Effector memory CD8-positive, alpha-beta T cell (primary cell): ENCODE data around the gene PCCA.
"Not testable (repeated sequence)": the region's sequence is repeated elsewhere in the genome, so short reads cannot be mapped to it uniquely, and the experiment has no call there.

Source experiments
- ATAC-seq: fragments of 150-1000 bp; cut with Tn5 transposase; replicated peaks from 2 replicates; pipeline ENCODE4 v1.10.0; 2021; ENCODE audit warnings: mild to moderate bottlenecking, moderate library complexity
- DNase-seq, 3 experiments: peaks; one replicate each; pipeline ENCODE4 v3.0.0; 2021
- H3K27ac Mint-ChIP-seq, 2 donors: one replicate each; pipeline ENCODE4 v1.8.0; 2022; ENCODE audit warnings: mild to moderate bottlenecking in 2 of 2, mixed read lengths in 2 of 2, moderate library complexity in 2 of 2
- H3K27me3 Mint-ChIP-seq, 2 donors: one replicate each; pipeline ENCODE4 v1.8.0; 2022; ENCODE audit warnings: mixed read lengths in 2 of 2
- H3K36me3 Mint-ChIP-seq: one replicate; pipeline ENCODE4 v1.8.0; 2022; ENCODE audit warnings: mild to moderate bottlenecking, moderate library complexity, mixed read lengths; ENCODE audit not compliant: insufficient read depth
- H3K4me1 Mint-ChIP-seq, 2 donors: one replicate each; pipeline ENCODE4 v1.8.0; 2022; ENCODE audit warnings: low read depth in 2 of 2, mixed read lengths in 2 of 2
- H3K4me3 Mint-ChIP-seq, 2 donors: one replicate each; pipeline ENCODE4 v1.8.0; 2022; ENCODE audit warnings: mild to moderate bottlenecking in 2 of 2, mixed read lengths in 2 of 2, moderate library complexity in 2 of 2
- H3K9me3 Mint-ChIP-seq, 2 donors: one replicate each; pipeline ENCODE4 v1.8.0; 2022; ENCODE audit warnings: mixed read lengths in 2 of 2

PCCA gene

GRCh38 chr13:100273552-100273951 lies 184.7 kb downstream of the PCCA start:
- H3K9me3 Mint-ChIP-seq = no peaks in the 10 kb centered on the region
- no peaks in the 10 kb centered on the region for H3K4me1 Mint-ChIP-seq
- DNase-seq (no peak), ATAC-seq (no peak)
- H3K27me3 Mint-ChIP-seq = no peaks in the 10 kb centered on the region
- no peak overlapping the region for H3K27ac Mint-ChIP-seq
- H3K36me3 Mint-ChIP-seq = no peaks in the 10 kb centered on the region
- no peak overlapping the region for H3K4me3 Mint-ChIP-seq

- Mint-ChIP-seq H3K9me3 (no peaks in the 10 kb centered on the region), H3K27ac (no peak overlapping the region), H3K4me1 (no peaks in the 10 kb centered on the region), H3K27me3 (no peaks in the 10 kb centered on the region), H3K4me3 (no peak overlapping the region), H3K36me3 (no peaks in the 10 kb centered on the region)
- no peak for DNase-seq
- no peak for ATAC-seq
Measured at GRCh38 chr13:100274942-100275506, 186.1 kb downstream of the PCCA start.

DNA sequence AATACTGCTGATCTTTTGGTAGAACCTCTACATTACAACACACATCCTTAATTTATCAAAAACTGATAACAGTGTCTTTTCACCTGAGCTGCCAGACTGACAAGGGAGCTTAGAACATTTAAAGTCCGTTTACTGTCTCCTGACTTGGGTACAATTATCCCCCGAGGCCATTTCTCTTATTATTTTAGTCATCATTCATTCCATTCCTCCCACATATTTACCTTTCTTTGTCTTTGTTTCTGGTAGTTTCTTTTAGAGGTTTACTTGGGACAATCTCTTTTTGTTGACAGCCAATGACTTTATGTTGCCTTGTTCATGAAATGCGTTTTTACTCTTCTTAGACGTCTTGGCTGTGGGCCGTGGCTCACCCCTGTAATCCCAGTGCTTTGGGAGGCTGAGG lies 186.9 kb downstream of the PCCA start:
- H3K27me3 Mint-ChIP-seq = no peaks in the 10 kb centered on the region
- no peaks in the 10 kb centered on the region for H3K36me3 Mint-ChIP-seq
- no peak for ATAC-seq
- H3K9me3 Mint-ChIP-seq = no peaks in the 10 kb centered on the region
- no peak for DNase-seq
- H3K4me1 Mint-ChIP-seq = no peaks in the 10 kb centered on the region
- H3K27ac Mint-ChIP-seq = no peak overlapping the region
- H3K4me3 Mint-ChIP-seq = no peak overlapping the region

- no peak overlapping the region for H3K4me3 Mint-ChIP-seq
- H3K27ac Mint-ChIP-seq = peak overlapping the region in 1 of 2 donors; percentile 54
- H3K9me3 Mint-ChIP-seq = no peaks in the 10 kb centered on the region
- no peaks in the 10 kb centered on the region for H3K27me3 Mint-ChIP-seq
- DNase-seq (no peak), ATAC-seq (no peak)
- H3K4me1 Mint-ChIP-seq = no peaks in the 10 kb centered on the region
- no peaks in the 10 kb centered on the region for H3K36me3 Mint-ChIP-seq
Measured at GRCh38 chr13:100280681-100281080, 191.8 kb downstream of the PCCA start.

DNA sequence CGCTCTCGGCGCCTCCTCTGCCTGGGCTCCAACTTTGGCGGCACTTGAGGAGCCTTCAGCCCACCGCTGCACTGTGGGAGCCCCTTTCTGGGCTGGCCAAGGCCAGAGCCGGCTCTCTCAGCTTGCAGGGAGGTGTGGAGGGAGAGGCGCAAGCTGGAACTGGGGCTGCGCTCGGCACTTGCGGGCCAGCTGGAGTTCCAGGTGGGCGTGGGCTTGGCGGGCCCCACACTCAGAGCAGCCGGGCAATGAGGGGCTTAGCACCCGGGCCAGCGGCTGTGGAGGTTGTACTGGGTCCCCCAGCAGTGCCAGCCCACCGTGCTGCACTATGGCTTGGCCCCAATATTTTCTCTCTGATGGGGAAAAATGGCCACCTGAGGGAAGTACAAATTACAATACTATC lies 193.4 kb downstream of the PCCA start:
- ATAC-seq, H3K9me3 Mint-ChIP-seq, H3K4me1 Mint-ChIP-seq, H3K27me3 Mint-ChIP-seq, H3K4me3 Mint-ChIP-seq, H3K36me3 Mint-ChIP-seq, DNase-seq, H3K27ac Mint-ChIP-seq: not testable (repeated sequence)

GRCh38 chr13:100290165-100290801 lies 201.4 kb downstream of the PCCA start:
- Mint-ChIP-seq H3K27me3 (no peaks in the 10 kb centered on the region), H3K4me3 (no peak overlapping the region), H3K27ac (no peak overlapping the region), H3K36me3 (peaks cover 3% of the 10 kb centered on the region), H3K9me3 (no peaks in the 10 kb centered on the region), H3K4me1 (no peaks in the 10 kb centered on the region)
- no peak for DNase-seq
- ATAC-seq = no peak

DNA sequence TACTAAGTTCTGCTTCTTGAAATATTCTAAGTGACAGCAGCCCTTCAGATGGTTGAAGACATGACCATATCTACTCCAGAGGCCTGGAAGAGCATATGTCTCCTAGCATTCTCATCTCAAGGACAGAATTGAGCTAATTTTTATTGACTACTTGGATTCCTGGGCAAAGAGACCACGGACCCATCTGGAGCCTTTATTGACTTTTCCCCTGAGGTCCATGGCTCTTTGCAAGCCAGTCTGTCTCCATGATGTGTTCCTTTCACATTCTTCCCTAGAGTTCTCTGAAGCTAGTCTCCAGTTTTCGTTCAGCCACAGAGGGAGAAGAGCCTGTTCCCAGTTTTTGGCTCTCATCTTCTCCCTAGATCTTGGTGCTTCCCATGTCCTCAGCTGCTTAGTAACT lies 202.7 kb downstream of the PCCA start:
- Mint-ChIP-seq H3K4me1 (no peaks in the 10 kb centered on the region), H3K4me3 (no peak overlapping the region), H3K27me3 (no peaks in the 10 kb centered on the region), H3K9me3 (no peaks in the 10 kb centered on the region), H3K27ac (peak overlapping the region; percentile 36 to 47), H3K36me3 (peaks cover 3% of the 10 kb centered on the region)
- ATAC-seq (no peak), DNase-seq (no peak)

DNA sequence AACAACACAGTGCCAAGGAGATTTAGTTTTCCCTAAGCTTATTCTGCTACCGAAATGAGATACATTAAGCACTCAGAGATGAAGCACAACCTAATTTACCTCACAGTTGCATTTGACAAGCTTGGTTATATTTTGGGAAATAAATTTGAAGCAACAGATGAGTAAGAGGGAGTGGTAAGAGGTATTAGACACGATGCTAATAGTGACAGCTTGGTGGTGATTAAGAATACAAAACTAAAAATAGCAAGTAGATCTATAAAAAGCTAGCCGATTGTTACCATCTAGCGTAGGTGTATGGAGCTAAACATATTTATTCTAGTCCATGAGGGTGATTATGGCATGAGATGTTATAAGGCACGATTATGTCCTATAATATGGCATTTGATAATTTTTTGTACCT lies 208.5 kb downstream of the PCCA start:
- DNase-seq (no peak), ATAC-seq (no peak)
- Mint-ChIP-seq H3K9me3 (peaks cover 0 to 2% of the 10 kb centered on the region in 2 donors), H3K27ac (no peak overlapping the region), H3K36me3 (no peaks in the 10 kb centered on the region), H3K4me3 (no peak overlapping the region), H3K27me3 (no peaks in the 10 kb centered on the region), H3K4me1 (peaks cover 0 to 4% of the 10 kb centered on the region in 2 donors)

DNA sequence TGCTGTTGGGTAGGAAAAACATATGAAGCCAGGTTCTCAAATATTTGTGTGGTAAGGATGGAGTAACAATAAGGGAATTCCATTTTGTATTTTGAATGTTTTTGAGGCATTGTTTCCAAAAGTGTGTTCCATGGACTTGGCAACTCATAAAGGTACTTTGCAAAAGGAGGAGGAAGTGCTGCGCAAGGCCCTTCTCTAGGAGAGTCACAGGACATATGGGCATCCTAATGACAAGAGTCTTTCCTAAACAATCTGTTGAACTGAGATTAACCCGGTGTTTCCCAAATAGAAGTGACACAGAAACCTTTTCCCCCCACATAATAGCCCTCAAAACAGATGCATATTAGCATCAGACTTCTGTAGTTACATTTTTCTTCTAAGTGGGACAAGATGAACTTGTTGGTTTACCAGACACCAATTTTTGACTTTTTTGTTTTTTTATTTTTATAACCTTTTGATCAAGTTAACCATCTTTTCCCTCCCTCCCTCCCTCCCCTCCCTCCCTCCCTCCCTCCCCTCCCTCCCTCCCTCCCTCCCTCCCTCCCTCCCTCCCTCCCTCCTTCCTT lies 209.3 kb downstream of the PCCA start:
- Mint-ChIP-seq H3K27me3 (no peaks in the 10 kb centered on the region), H3K9me3 (peaks cover 0 to 2% of the 10 kb centered on the region in 2 donors), H3K36me3 (no peaks in the 10 kb centered on the region), H3K4me3 (no peak overlapping the region), H3K4me1 (peaks cover 0 to 4% of the 10 kb centered on the region in 2 donors), H3K27ac (no peak overlapping the region)
- ATAC-seq (no peak), DNase-seq (no peak)

DNA sequence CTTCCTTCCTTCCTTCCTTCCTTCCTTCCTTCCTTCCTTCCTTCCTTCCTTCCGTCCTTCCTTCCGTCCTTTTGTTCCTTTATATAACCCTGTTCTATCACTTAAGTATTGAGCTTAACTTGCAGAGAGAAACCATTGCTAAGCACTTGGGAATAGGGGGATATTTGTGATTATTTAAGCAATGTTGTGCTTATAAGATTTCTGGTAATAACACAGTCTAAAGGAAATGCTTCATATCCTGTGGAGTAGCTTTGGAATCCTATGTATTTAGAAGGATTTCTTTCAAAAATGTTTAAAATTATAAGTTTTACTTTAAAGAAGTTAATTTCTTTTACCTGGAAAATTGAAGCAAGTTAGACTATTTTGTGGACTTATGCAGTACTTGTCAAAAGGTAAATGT lies 209.8 kb downstream of the PCCA start:
- peaks cover 0 to 4% of the 10 kb centered on the region in 2 donors for H3K4me1 Mint-ChIP-seq
- no peak overlapping the region for H3K27ac Mint-ChIP-seq

DNA sequence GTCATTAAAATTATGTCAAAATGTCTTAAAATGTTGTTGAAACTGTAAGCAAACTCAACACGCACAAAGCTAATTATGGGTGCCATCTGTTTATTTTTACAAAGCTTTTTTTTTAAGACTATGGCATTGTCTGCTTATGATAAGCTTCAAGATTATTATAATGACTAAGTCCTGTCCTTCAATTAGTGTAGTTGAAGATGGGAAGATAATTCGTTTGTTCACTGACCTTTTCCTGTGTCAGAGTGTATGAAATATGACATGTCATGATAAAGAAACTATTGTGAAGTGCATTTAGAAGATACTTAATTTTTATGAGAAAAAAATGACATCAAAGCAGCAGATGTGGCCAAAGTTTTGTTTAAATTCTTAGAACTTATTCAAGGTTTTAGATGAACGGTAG lies 211.3 kb downstream of the PCCA start:
- Mint-ChIP-seq H3K9me3 (peaks cover 0 to 2% of the 10 kb centered on the region in 2 donors), H3K27ac (no peak overlapping the region), H3K27me3 (no peaks in the 10 kb centered on the region), H3K36me3 (no peaks in the 10 kb centered on the region), H3K4me1 (peaks cover 0 to 4% of the 10 kb centered on the region in 2 donors), H3K4me3 (no peak overlapping the region)
- ATAC-seq (no peak), DNase-seq (no peak)

More for the DNA sequence above, 209.8 kb downstream of the PCCA start:
- DNase-seq (no peak), ATAC-seq (no peak)
- Mint-ChIP-seq H3K36me3 (no peaks in the 10 kb centered on the region), H3K27me3 (no peaks in the 10 kb centered on the region), H3K4me3 (no peak overlapping the region), H3K9me3 (peaks cover 0 to 2% of the 10 kb centered on the region in 2 donors)

- Mint-ChIP-seq H3K4me1 (peaks cover 0 to 4% of the 10 kb centered on the region in 2 donors), H3K27me3 (no peaks in the 10 kb centered on the region), H3K27ac (no peak overlapping the region), H3K36me3 (no peaks in the 10 kb centered on the region), H3K4me3 (no peak overlapping the region), H3K9me3 (peaks cover 0 to 2% of the 10 kb centered on the region in 2 donors)
- ATAC-seq = no peak
- no peak for DNase-seq
Measured at GRCh38 chr13:100300708-100301107, 211.8 kb downstream of the PCCA start.

- DNase-seq (no peak), ATAC-seq (no peak)
- Mint-ChIP-seq H3K9me3 (peaks cover 0 to 2% of the 10 kb centered on the region in 2 donors), H3K4me1 (peaks cover 0 to 4% of the 10 kb centered on the region in 2 donors), H3K4me3 (no peak overlapping the region), H3K36me3 (no peaks in the 10 kb centered on the region), H3K27me3 (no peaks in the 10 kb centered on the region), H3K27ac (no peak overlapping the region)
Measured at GRCh38 chr13:100301418-100301817, 212.5 kb downstream of the PCCA start.

- H3K27me3 Mint-ChIP-seq = no peaks in the 10 kb centered on the region
- peaks cover 0 to 2% of the 10 kb centered on the region in 2 donors for H3K9me3 Mint-ChIP-seq
- peaks cover 0 to 4% of the 10 kb centered on the region in 2 donors for H3K4me1 Mint-ChIP-seq
- ATAC-seq (no peak), DNase-seq (no peak)
- H3K27ac Mint-ChIP-seq = no peak overlapping the region
- no peak overlapping the region for H3K4me3 Mint-ChIP-seq
- H3K36me3 Mint-ChIP-seq = no peaks in the 10 kb centered on the region
Measured at GRCh38 chr13:100302391-100302790, 213.5 kb downstream of the PCCA start.
